ENCODE results near the gene VDAC2. TPM values are rescaled to one million over a fixed set of nuclear protein-coding genes. Genes with fewer than 3 reads are reported as not detected.

VDAC2 gene
- total and polyA plus RNA-seq, 2 donors (not counting 1 experiment from before 2014, with no cell fraction given), result 49.2 to 83.6 TPM

- H3K9me3 ChIP-seq (ENCODE audit: control extremely low read depth in 1 of 3, control insufficient read depth in 2 of 3, insufficient read depth in 1 of 3, low read length in 2 of 3), result no peaks in the 10 kb centered on the region
- Mint-ChIP-seq H3K9me3 (ENCODE audit: insufficient read depth) (no peaks in the 10 kb centered on the region), H3K27me3 (no peaks in the 10 kb centered on the region), H3K4me3 (no peak overlapping the region), H3K4me1 (peaks cover 4% of the 10 kb centered on the region), H3K27ac (no peak overlapping the region)
- peaks cover 0 to 9% of the 10 kb centered on the region in 2 donors for H3K4me1 ChIP-seq (ENCODE audit: control insufficient read depth in 2 of 2, insufficient read depth in 2 of 2, low read length in 2 of 2)
- H4K20me1 ChIP-seq (ENCODE audit: control insufficient read depth, insufficient read depth, low read length, poor library complexity, severe bottlenecking), result no peaks in the 10 kb centered on the region
- H3K27me3 ChIP-seq (replicated peaks in 1 of 4; ENCODE audit: control extremely low read depth in 1 of 4, control insufficient read depth in 3 of 4, insufficient read depth in 4 of 4, low read length in 3 of 4), result no peaks in the 10 kb centered on the region
- no peak overlapping the region for H2AFZ ChIP-seq (ENCODE audit: insufficient read depth, low read depth, low read length, poor library complexity, severe bottlenecking)
- CTCF ChIA-PET, result no interaction called here
- H3K4me3 ChIP-seq (ENCODE audit: control extremely low read depth in 1 of 5, extremely low read depth in 1 of 5, insufficient read depth in 1 of 5, low read depth in 2 of 5, low read length in 4 of 5), result no peak overlapping the region
- POLR2A ChIA-PET, result interaction anchor here (0.7 kb wide), 1 partner anchor 26 kb away, joined by 4 read pairs; no protein-coding TSS in a partner anchor
- no peak for TF ChIP-seq CTCF (IDR thresholded peaks at IDR 0.05)
- H3K9ac ChIP-seq (ENCODE audit: low read length), result no peak overlapping the region
- intact Hi-C loops (cut with micrococcal nuclease), result loop anchor here (10.0 kb wide), 3 partner anchors 224 to 1364 kb away; partner anchors contain the start of gene CAMK2G
- H3K4me2 ChIP-seq (replicated peaks; ENCODE audit: low read depth, low read length, poor library complexity, severe bottlenecking), result no peak overlapping the region
- 96% methylated on average over 9 of the region's 11 CpGs for WGBS (ENCODE audit: insufficient coverage)
- ATAC-seq (ENCODE audit: low read depth) (no peak), DNase-seq (no peak)
- H3K79me2 ChIP-seq (ENCODE audit: control insufficient read depth, insufficient read depth, low read length), result no peaks in the 10 kb centered on the region
- no peaks in the 10 kb centered on the region for H3K36me3 ChIP-seq (replicated peaks in 1 of 2; ENCODE audit: control extremely low read depth in 1 of 2, control insufficient read depth in 1 of 2, extremely low read depth in 1 of 2, insufficient read depth in 2 of 2, low read length in 1 of 2)
- no peak overlapping the region for H3K27ac ChIP-seq (ENCODE audit: low read length in 2 of 2)
Observed at GRCh38 chr10:75239096-75239790, 28.6 kb downstream of the VDAC2 start.

- no peak overlapping the region for H3K4me3 Mint-ChIP-seq
- CTCF ChIA-PET, result interaction anchor here (0.7 to 1.2 kb wide), 3 partner anchors 16 to 1300 kb away, joined by 3 to 5 read pairs (median 3); no protein-coding TSS in a partner anchor
- 92% methylated on average over 12 of the region's 12 CpGs for WGBS (ENCODE audit: insufficient coverage)
- no peaks in the 10 kb centered on the region for H3K36me3 ChIP-seq (replicated peaks in 1 of 2; ENCODE audit: control extremely low read depth in 1 of 2, control insufficient read depth in 1 of 2, extremely low read depth in 1 of 2, insufficient read depth in 2 of 2, low read length in 1 of 2)
- no peak overlapping the region for H3K27ac ChIP-seq (ENCODE audit: low read length in 2 of 2)
- intact Hi-C loops (cut with micrococcal nuclease), result no loop called here
- peaks cover 0 to 5% of the 10 kb centered on the region in 2 donors for H3K4me1 ChIP-seq (ENCODE audit: control insufficient read depth in 2 of 2, insufficient read depth in 2 of 2, low read length in 2 of 2)
- no peak overlapping the region for H3K27ac Mint-ChIP-seq
- ATAC-seq (ENCODE audit: low read depth), result no peak
- H3K27me3 ChIP-seq (replicated peaks in 1 of 4; ENCODE audit: control extremely low read depth in 1 of 4, control insufficient read depth in 3 of 4, insufficient read depth in 4 of 4, low read length in 3 of 4), result no peaks in the 10 kb centered on the region
- H3K4me2 ChIP-seq (replicated peaks; ENCODE audit: low read depth, low read length, poor library complexity, severe bottlenecking), result no peak overlapping the region
- POLR2A ChIA-PET, result no interaction called here
- H3K9me3 ChIP-seq (ENCODE audit: control extremely low read depth in 1 of 3, control insufficient read depth in 2 of 3, insufficient read depth in 1 of 3, low read length in 2 of 3), result peaks cover 0 to 5% (median 0%) of the 10 kb centered on the region in 3 donors
- no peaks in the 10 kb centered on the region for H3K79me2 ChIP-seq (ENCODE audit: control insufficient read depth, insufficient read depth, low read length)
- peaks cover 4% of the 10 kb centered on the region for H3K4me1 Mint-ChIP-seq
- no peaks in the 10 kb centered on the region for H3K9me3 Mint-ChIP-seq (ENCODE audit: insufficient read depth)
- DNase-seq, result no peak
- no peaks in the 10 kb centered on the region for H3K27me3 Mint-ChIP-seq
- TF ChIP-seq CTCF (IDR thresholded peaks at IDR 0.05), result no peak
- TF ChIP-seq EZH2 (IDR thresholded peaks at IDR 0.05; ENCODE audit: borderline replicate concordance, insufficient read depth, low read depth, low read length, poor library complexity, severe bottlenecking), result no peak
- H2AFZ ChIP-seq (ENCODE audit: insufficient read depth, low read depth, low read length, poor library complexity, severe bottlenecking), result no peak overlapping the region
- no peaks in the 10 kb centered on the region for H4K20me1 ChIP-seq (ENCODE audit: control insufficient read depth, insufficient read depth, low read length, poor library complexity, severe bottlenecking)
- no peak overlapping the region for H3K4me3 ChIP-seq (ENCODE audit: control extremely low read depth in 1 of 5, extremely low read depth in 1 of 5, insufficient read depth in 1 of 5, low read depth in 2 of 5, low read length in 4 of 5)
- no peak overlapping the region for H3K9ac ChIP-seq (ENCODE audit: low read length)
Observed at GRCh38 chr10:75240329-75241076, 29.9 kb downstream of the VDAC2 start.

Data from B cell (primary cell).